GM19395 (cell line): ENCODE data around the gene DENND2D.

ENCODE experiments used
- ATAC-seq: cut with Tn5 transposase; IDR thresholded peaks from one replicate; pipeline ENCODE4 v1.9.1; 2021; ENCODE audit warnings: mild to moderate bottlenecking, moderate library complexity; ENCODE audit not compliant: unreplicated experiment

DENND2D gene, protein sequence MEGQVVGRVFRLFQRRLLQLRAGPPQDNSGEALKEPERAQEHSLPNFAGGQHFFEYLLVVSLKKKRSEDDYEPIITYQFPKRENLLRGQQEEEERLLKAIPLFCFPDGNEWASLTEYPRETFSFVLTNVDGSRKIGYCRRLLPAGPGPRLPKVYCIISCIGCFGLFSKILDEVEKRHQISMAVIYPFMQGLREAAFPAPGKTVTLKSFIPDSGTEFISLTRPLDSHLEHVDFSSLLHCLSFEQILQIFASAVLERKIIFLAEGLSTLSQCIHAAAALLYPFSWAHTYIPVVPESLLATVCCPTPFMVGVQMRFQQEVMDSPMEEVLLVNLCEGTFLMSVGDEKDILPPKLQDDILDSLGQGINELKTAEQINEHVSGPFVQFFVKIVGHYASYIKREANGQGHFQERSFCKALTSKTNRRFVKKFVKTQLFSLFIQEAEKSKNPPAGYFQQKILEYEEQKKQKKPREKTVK

DNA sequence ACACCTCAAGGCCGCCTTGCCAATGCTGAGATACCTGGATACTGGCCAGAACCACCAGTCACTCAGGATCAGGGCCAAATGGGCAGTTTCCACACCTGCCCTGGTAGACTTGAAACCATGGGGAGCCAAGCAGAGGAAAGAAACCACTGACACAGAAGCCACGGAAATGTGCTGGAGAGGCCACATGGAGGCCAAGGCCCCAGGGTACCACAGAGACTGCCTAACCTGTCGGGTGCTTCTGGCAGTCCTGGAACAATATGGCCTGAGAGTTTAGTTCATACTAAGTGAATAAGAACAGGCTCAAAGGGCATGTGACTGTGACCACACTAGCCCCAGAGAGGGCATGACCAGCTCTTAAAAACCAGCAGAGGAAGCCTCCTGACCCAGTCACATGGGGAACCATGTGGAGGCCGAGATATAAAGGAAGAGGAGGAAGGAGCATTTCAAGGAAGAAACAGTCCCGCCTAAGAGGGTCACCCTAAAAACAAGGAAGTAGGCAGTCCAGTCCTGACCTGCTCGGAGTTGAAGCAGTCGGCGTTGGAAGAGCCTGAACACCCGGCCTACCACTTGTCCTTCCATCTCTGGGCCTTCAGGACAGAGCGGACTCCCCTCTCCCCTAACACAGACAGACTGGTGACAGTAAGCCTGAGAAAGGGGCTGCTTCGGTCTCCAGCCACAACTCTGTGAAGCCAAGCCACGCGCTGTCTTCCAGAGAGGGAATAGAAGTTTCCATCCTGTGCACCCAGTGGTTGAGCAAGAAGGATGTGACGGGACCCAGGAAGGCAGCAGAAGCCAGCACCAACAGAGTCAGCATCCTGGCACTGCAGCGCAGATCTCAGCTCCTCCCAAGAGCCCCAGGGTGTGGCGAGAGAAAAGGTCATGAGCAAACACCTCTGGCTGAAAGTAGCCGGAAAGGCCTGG, at the start of gene DENND2D:
Gene DENND2D (minus strand): TSS at position 766 of the 921 bp plus-strand sequence. CDS start 187 bp downstream, at position 579.
- ATAC-seq, result no peak

DNA sequence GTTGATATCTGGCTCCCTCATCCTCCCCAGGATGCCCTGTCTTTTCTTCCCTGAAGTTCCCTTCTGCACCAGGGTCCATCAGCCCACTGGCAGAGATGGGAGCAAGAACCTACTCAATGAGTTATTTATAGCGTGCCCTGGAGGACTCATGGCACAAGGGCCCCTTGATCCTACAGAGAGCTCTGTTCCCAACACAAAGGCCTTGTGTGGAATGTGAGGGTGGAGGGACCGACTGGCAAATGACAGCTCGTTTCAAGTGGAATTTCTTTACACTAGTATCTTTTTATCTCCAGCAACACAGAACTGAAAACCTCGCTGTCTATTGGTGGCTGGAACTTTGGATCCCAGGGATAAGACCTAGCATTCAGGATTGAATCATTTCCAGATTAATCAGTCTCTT, 49.5 kb upstream of the DENND2D start:
- ATAC-seq, result no peak

DNA sequence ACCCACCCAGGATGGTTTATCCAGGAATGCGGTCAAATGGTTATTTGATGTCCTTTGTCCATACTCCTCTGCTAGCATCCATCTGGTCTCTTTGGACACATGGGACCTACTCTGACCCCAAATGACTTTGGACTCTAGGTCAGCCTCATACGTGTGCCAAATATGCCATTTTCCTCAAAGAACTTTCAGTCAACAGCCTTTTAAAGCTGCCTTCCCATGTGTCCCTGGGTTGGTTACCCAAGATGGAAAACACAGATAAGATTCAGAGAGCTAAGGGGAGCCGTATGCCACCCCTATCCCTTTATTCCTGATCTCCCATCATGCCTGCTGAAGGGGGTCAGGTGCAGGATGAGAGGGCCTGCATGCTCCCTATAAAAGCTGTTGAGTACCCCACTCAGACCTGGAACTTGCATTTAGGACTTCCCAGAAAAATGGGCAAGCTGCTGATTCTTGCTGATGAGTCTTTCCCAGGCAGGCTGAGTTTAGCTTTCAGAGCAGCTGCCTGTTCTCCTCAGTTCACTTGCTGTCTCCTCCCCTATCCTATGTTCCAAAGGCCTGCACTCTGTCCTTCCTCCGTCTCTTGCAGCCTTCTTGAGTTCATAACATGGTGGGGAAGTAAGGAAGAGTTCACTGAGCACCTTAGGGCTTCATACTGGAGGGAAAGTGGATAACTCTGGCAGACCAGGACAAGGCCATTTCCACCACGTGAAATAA, 46.8 kb upstream of the DENND2D start:
- ATAC-seq, result no peak

DNA sequence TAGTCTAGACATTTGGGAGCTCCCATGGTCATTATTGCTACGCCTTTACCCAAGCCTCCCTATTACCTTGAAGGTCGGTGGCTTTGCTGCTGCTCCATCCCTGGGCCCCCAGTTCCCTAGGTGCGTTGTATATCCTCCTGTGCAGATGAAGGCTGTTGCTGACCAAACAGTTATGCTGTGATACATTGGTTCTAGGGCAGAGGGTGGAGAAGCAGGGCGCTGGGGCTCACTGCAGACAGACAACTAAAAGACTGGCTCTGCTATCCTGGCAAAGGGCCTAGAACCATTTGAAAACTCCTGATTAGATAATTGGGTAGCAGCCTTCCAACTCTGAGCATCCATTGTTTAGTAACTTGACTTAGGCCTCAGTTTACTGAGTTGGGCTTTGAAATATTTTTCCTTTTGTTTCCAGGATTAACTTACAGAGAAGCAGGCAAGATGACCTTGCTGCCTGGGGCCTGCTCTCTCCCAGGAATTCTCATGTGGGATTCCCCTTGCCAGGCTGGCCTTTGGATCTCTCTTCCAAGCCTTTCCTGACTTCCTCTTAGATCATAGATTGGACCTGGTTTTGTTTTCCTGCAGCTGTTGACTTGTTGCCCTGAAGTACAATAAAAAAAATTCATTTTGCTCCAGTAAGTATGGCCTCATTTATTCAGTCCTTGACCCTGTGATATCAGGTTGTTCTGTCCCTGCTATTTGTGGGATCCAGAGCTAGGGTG, 42.5 kb upstream of the DENND2D start:
- no peak for ATAC-seq

DNA sequence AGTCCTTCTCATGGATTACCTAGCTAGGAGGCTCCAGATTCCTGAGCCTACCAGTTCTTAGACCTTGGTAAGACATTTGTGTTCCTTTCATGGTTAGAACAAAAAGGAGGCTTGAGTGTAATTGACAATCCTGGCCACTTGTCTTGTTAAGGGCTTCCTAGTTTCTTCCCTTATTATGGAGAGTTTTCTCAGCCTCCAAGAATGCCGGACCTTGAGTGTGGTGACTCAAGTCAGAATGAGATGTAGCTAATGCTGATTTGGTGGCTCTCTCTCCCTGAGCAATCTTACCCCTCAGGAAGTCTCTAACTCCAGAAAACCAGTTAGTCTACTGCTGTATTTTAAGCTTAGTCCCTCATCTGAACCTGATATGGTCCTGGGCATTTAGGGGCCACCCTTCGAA, 41.4 kb upstream of the DENND2D start:
- no peak for ATAC-seq

DNA sequence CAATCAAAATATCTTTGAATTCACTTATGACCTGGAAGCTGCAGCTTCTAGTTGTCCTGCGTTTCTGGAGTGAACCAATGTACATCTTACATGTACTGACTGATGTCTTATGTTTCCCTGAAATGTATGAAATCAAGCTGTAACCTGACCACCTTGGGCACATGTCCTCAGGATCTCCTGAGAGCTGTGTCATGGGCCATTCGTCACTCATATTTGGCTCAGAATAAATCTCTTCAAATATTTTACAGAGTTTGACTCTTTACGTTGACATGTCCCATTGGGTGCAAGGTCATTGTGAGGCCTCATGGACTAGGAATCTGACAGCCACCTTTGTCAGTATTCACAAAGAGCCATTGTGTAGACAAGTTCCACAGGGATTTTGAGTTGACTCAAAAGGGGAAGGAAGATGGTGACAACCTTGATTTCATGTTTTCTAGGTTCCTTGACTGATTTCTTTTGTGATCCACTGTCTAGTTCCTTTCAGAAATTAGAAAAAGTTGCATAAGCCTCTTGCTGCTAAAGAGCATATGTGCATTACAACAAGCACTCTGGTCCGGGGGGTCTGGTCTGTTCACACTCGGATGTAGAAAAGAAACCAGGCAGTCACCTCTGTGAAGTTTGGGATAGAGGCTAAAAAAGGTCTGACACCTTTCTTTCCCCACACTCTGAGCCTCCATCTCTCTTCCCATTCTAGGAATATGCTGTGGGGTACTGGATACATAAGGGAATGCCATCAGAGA, 37.8 kb upstream of the DENND2D start:
- ATAC-seq, result no peak

DNA sequence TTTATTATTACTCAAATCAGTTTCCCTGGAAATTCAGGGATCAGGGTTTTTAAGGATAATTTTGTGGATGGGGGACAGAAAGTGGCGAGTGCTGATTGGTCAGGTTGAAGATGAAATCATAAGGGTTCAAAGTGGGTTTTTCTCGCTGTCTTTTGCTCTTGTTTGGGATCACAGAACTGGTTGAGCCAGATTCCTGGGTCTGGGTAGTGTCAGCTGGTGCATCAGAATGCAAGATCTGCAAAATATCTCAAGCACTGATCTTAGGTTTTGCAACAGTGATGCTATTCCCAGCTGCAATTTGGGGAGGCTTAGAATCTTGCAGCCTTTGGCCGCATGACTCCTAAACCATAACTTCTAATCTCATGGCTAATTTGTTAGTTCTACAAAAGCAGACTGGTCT, 36.4 kb upstream of the DENND2D start:
- no peak for ATAC-seq

DNA sequence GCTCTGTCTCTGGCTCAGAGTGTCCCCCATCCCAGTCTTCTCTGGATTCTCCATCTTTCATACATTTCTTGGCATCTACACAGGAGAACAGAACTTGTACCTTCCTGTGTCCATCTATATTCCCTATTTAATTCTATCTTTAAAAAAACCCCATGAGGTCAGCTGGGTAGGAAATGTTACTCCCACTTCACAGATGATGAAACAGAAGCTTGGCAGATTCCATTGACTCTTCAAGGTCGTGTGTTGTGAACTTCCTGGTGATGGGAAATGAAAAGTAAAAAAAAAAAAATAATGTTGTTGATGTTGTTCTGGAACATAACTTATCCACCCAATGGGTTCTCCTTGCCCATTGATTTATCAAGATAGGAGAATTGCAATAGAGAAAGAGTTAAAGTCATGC, 35.9 kb upstream of the DENND2D start:
- no peak for ATAC-seq

DNA sequence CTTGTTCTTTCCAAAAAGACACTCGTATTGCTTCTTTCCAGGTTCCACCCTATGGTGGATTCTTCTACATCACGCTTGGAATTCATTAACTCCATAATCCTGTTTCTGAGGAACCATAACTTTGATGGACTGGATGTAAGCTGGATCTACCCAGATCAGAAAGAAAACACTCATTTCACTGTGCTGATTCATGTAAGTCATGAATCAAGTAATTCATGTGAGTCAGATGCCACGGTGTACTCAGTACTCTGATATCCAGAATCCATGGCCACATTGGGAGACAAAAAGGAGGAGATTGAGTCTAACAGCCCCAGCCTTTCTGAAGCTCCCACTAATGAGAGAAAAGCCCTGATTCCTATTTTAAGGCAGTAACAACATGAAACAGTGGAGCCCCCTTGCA, 34.4 kb upstream of the DENND2D start:
- no peak for ATAC-seq

DNA sequence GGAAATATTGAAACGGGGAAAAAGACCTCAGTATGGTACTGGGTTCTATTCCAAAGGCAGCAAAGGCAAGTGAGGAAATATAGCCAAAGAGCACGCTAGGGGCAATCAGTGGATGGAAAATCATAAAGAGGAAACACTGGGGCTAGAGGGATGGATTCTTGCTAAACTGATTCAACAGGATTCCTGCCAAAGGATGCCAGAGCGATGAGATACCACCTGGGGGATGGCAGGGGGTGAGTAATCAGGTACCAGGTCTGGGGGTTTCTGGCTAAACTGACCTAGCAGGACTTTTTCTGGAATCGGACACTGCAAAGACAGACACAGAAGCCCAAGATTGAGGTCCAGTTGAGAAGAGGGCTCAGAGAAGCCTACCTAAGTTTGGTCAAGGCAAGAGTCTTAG, 33.8 kb upstream of the DENND2D start:
- no peak for ATAC-seq

DNA sequence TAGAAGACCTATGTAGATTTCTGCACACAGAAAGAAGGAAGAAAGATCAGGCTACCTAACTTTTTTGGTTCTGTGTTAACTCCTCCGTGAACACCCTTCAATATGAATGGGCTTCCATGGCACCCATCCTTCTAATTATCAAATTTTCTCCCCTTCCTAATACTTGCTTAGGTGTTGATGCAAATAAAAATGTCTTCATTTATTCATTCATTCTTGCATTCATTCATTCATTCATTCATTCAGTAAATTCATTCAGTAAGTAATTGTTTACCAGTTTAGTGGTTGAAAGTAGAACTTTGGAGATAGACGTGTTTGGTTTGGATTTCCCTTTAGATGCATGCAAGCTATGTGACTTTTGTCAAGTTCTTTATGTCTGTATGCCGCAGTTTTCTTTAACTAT, 31.7 kb upstream of the DENND2D start:
- no peak for ATAC-seq

DNA sequence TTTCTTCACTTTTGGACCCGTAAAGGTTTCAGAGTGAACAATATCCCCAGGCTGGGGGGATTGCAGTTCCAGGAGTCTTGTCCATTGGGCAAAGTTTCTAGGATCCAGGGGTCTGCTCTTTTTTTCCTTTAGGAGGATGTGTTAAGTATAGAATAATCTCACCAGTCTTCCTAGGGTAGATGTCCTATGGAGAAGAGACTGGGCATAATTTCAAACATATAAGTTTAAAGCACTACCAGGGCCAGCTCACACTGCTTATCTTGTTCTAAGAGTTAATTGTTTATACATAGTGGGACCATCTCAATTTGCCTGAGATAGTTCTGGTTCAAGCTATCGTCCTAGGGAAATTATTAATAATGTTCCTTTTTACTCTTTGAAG, 28.3 kb upstream of the DENND2D start:
- no peak for ATAC-seq

DNA sequence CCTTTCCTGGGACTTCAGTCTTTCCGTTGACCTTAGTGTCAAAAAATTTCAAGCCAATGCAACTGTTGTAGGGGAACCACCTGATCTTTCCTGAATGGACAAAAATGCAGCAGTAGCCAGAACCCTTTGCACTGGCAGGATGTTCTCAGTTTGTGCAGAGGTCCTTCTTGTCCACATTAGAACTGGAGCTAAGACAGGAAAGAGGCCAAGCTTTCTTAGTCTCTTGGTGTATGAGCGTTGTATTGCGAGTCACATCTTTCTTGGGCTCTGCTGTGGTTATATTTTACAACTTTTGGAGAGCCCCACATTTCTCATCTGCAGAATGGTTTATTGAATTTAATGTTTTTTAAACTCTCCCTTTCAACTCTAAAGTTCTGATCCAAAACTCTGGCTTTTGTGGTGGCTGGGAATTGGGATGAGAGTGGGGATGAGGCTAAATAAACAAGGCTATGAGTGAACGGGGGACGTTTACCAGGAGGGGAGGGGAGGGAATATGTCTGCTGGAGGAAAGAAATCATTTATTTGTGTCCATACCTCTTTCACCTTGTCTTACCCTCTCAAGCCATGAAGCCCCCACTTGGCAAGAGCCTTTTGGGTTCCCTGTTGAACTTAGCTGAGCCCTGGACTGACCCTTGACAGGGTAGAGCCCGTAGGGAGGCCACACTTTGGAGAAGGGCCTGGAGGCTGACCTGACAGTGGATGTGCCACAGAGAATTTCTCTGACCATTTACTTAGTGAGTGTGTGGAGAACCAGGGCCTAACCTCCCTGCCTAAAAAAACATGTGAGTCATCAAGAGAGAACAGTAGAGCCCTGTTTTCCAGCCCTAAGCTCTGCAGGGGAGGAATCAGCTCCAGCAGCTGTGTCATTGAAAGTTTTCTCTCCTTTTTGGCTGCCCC, 27.7 kb upstream of the DENND2D start:
- no peak for ATAC-seq

DNA sequence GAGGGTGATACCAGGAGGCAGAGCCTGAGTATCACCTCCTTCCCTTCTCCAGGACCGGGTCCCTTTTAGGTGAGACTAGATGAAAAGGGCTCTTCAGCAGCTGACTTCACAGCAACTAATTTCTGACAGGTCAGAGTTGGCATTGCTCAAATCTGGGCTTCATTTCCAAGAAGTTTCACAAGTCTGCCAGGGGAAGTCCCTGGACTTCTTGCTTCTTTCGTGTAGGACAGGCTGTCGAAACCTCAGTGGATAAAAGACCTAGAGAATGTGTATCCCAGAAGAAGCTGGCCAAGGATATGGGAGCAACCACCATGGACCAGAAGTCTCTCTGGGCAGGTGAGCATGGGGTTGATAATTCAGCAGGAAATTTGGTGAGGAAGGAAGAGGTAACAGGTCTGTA, 27.0 kb upstream of the DENND2D start, which contains the start of gene CHI3L2:
Gene CHI3L2 (plus strand): TSS at position 280 of the 400 bp plus-strand sequence. CDS start 17 bp downstream, at position 297.
- ATAC-seq, result no peak

DNA sequence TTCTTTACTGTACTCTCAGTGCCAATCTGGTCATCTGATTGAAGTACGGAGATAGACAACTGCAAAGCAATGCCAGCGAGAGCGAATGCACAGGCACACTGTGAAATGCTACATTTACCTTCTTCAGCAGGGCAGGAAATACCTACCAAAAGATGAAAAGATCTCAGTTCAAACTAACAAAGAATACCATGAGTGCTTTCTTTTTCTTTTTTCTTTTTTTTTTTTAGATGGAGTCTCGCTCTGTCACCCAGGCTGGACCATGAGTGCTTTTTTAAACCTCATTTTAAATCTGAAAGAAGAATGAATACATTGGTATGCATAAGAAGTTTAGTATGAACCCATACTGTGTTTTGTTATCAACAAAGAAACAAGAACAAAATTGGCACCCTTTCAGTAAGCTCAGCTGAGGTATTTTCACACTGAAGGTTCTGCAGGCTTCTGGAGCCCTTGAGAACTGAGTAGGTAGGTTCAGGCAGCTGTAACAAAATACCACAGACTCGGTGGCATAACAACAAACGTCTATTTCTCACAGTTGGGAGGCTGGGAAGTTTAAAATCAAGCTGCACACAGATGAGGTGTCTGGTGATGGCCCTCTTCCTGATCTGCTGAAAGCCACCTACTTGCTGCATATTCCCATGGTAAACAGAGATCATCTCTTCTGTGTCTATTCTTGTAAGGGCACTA, 25.4 kb upstream of the DENND2D start:
- no peak for ATAC-seq

DNA sequence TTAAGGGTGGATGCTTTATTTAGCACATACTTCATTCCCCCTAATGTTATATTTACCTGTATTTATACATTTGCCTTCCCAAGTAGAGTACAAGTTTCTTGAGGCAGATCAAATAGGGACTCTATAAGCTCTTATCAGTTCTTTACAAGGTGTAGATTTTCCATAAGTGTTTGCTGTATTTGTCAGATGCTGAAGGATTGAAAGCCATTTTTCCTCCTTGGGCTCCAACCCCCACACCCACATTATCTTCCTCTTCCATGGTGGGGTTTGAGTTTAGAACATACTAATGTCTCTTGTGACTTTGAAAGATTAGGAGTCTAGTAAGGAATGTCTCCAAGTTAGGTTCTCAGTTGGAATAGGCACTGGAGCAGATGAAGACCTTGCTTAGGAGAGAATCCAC, 24.6 kb upstream of the DENND2D start:
- ATAC-seq, result no peak

DNA sequence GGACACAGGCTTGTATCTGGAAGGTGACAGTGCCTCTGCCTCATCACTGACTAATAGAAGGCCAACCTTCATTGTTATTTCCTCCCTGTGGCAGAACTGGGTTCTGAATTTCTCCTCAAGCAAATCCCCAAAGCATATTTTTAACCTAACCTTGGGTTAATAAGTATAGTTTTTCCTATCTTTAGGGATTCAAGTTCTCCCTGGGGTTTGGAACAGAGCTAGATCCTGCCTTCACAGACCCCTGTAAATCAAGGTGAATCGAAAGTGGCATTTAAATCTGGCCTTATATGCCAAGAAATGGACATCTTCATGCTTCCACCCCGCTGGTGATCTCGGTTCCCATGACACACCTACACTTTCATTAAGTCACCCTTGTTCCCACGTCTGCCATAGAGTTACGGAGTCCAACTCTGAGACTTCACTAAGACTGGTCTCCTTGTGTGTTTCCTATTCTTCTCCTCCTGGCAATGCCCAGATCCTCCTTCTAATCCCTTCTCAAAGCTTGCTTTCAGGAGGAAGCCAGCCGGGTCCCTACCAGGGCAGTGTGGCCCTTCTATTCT, 22.8 kb upstream of the DENND2D start:
- no peak for ATAC-seq
